ENCODE results near the gene XIRP1.

DNA sequence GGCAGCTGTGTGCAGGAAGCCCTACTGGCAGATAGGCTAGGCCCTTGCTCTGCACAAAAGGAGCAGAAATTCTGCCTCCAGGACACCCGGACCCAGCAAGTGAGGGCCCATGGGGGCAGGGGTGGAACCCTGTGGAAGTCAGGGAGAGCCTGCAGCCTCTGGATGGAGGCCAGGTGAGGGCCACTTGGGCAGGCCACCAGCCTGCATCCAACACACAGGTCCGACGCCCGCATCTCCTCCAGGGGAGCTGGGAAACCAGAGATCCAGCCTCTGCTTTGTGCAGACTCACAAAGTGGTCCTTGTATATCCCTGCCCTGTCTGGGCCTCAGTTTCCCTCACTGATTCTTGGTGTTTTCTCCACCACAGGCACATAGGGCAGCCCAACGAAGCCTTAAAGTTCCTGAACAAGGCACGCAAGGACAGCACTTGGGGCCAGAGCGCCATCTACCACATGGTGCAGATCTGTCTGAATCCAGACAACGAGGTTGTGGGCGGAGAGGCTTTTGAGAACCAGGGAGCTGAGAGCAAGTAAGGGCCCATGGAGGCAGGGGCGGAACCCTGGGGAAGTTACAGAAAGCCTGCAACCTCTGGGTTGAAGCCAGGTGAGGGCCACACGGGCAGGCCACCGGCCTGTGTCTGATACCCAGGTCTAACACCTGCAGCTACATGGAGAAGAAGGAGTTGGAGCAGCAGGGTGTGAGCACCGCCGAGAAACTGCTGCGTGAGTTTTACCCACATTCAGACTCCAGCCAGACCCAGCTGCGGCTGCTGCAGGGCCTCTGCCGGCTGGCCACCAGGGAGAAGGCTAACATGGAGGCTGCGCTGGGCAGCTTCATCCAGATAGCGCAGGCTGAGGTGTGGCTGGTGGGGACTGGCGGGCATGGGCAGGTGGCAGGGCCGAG, 55.6 kb downstream of the XIRP1 start:
- TF ChIP-seq GATA2 (IDR thresholded peaks at IDR 0.05; ENCODE audit: low read depth, low read length): no peak
- TF ChIP-seq GATA3 (IDR thresholded peaks at IDR 0.05; ENCODE audit: low read depth, low read length): no peak
